Stimulated activated CD4-positive, alpha-beta T cell treated with anti-CD3 and anti-CD28 coated beads, Interleukin-12 subunit alpha, Interleukin-12 subunit beta, amount 100 ng/mL, for 4 hours (primary cell): Measurements from ENCODE around the gene RASL12.

ENCODE experiments used
- DNase-seq: peaks from one replicate; pipeline ENCODE4 v3.0.0-alpha.2; 2020

The RASL12 gene

DNA sequence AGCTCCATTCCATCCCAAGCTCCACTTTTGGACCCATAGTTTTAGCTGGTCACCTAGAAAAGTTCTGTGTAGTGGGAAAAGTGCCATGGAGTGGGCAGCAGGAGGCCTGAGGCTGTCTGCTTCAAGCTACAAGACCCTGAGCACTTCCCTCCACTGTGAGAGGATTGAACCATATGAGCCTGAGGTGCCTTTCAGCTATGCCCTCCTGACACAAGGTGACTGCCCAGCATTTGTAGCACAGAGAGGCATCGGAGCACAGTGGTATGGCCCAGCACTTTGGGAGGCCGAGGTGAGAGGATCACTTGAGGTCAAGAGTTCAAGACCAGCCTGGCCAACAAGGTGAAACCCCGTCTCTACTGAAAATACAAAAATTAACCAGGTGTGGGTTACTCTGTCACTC lies 4.8 kb upstream of the RASL12 start:
- DNase-seq, result no peak

DNA sequence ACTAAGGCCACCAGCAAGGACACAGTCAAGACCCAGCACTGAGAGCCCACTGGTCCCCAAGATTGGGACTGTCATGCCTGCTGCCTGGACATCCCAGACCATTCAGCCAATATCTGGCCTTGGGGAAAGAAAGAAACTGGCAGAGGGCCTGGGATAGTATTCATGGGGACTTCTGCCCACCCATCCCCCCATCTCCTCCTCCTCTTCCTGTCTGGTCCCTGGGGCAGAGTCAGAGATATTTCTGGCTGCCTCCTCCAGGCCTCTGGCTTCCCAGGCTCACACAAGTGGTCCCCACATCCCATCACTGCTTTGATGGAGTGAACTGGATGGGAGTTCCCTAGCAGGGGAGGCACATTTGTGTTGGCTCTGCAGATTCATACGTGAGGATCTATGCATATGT lies 4.2 kb upstream of the RASL12 start:
- no peak for DNase-seq

DNA sequence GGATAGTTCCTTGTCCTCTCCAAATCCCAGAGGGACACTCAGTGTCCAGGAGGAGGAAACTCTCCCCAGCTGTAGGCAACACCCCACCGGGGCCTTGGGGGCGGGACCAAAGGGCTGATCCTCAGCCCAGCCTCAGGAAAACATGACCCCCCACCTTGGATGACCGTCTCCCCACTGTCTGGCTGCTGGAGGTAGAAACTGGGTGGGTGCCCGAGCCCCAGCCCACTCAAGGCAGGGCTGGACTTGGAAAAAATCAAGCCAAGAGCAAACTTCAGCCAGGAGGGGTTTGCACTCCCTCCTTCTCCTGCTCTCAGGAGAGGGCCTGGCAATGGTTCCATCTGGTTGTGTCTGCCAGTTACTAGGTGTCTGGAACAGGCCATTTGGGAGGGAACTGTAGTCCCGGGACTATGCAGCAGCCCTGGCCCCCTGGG lies 3.6 kb upstream of the RASL12 start:
- no peak for DNase-seq

DNA sequence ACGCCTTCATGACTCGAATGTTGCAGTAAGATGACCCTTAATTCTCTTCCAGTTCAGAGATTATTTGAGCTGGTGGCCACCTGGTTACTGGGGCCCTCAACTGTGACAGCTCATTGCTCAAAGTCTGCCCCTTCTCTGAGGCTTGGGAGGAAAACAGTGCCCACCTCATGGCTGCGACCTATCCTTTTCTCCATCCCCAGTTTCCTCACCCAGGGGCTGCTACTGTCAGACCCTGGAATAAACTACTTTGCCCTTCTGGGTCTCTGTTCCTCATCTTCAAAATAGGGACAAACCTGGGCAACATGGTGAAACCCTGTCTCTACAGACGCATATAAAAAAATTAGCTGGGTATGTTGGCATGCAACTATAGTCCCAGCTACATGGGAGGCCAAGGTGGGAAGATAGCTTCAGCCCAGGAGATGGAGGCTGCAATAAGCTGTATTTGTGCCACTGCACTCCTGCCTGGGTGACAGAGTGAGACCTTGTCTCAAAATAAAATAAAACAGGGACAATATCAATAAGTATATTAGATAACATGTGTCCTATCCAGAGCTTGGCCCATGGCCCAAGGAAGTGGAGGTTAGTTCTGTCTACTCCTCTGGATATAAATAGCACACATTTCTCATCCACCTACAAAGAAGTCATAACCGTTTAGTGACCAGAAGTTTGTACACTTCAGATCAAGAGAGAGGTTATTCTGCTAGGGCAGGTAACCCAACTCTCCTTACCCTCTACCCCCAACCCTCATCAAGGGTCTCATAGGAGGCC lies 2.2 kb upstream of the RASL12 start:
- no peak for DNase-seq

DNA sequence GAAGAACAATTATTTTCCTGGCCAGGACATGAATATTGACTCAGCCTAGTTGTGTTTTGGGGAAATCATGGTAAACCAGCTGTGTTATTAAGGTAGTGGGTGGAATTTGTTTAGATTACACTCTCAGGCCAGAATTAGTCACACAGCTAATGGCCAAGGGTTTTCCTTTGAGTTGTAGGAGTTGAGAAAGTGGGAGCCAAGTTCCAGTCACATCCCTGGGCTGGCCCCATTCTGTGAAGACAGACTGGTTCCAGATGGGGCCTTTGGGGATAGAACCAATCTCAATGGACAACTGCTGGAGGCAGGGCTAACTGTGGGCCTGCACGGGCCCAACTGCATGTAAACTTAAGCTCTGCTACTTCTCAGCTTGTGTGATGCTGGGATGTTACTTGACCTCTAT lies 1.4 kb upstream of the RASL12 start:
- DNase-seq, result no peak

DNA sequence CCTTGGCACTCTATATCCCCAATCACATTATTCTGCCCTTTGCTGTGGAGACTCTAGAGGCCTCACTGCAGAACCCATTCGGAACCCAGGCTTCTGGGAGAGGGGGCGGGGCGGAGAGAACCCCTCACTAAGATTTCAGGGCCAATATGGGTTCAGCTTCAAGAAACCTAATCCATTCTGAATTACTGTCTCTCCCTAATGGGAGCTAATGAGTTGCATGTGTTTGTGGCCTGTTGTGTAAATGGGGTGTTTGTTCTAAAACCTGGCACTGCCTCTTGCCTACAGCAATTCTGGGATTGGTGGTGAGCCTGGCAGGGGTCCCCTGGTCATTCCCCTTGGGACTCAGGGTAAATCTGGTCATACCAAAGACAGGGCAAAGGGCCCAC lies 605 bp upstream of the RASL12 start:
- no peak for DNase-seq

DNA sequence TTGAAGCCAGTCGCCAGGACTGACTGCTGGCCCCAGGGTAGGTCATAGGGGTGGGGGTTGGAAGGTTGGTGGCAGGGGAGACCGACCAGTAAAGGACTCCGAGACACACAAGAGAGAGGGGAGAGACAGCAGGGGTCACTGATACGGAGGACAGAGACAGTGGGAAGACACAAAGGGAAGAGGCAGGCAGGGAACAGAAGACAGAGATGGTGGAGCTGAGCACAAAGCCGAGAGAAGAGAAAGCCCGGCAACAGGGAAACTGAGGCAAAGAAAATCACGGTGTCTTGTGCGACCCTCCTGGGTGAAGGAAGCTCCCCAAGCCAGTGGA lies 510 bp downstream of the RASL12 start:
- no peak for DNase-seq

DNA sequence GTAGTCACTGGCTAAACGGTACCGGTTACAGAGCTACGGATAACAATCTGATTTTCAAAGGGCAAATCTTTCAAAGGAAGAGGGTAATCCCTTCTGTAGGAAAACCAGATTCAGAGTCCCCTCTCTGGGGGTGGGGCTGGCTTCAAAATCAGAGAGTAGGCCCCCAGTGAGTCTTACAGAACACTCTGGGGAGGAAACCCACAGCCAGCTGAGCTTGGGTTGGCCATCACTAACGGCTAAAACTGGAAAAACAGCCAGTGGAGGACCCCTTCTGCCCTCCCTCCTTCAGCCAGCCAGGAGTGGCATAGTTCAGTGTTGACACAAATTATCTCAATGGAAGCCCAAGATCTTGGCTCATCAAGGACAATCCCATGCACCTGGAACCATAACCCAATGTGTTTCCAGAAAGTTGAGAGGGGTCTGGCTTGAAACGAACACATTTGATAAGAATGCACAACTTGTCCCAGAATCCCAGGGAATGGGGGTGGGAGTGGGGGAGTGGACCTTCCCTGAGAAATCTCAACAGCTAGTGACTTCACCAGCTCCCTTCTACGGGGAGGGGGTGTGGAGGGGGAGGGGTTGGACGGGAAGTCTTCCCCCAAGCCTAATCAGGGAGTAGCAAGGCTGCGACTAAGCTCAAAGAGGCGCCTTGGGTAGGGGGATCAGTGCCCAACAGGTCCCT lies 1.0 kb downstream of the RASL12 start:
- DNase-seq, result no peak

DNA sequence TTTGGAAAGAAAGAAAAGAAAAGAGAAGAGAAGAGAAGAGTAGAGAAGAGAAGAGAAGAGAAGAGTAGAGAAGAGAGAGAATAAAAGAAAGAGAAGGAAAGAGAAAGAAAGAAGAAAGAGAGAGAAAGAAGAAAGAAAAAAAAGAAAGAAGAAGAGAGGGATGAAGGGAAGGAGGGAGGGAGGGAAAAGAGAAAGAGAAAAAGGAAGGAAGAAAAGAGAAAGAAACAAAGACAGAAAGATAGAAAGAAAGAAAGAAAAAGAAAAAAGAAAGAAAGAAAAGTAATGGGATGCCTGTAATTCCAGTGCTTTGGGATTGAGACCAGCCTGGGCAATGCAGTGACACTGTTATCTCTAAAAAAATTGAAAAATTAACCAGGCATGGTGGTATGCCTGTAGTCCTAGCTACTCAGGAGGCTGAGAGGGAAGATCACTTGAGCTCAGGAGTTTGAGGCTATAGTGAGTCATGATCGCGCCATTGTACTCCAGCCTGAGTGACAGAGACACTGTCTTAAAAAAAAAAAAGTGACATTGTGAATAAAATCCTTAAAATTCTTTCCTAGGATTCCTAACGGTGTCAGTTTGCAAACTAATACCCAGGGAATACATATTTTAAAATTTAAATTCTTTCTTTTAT lies 1.7 kb downstream of the RASL12 start:
- DNase-seq, result no peak

DNA sequence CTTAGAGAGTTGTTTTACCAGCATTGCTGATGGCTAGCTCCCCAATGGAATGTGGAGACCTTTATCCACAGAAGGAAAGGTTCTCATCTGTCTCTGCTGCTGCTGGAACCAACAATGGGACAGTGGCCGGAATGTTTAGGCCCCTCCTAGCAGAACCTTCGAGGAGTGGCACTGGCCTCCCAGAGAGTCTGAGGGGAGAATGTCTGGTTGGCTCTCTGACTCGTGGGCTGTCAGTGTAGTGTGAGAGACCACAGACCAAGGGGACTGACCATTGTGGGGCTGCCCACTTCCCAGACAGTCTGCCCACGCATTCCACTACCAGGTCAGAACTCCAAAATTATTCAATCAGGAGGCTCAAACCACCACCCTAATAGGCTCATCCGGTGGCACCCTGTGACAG lies 5.1 kb downstream of the RASL12 start:
- no peak for DNase-seq

DNA sequence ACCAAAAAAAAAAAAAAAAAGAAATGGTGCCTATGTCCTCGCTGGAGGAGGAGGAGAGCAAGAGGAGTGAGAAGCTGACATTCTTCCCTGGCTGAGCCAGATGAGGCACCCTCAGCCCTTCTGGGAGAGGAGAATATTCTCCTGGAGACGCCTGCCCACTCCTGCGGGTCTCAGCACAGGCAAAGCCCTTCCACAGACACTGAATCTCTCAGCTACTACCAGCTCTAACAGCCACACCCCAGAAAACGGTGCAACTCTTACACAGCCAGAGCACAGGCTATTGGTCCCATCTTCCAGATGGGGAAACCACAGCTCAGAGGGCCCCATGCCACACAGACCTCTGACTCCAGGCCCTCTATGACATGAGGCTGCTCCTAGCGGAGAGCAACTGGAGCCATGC lies 5.7 kb downstream of the RASL12 start:
- no peak for DNase-seq

DNA sequence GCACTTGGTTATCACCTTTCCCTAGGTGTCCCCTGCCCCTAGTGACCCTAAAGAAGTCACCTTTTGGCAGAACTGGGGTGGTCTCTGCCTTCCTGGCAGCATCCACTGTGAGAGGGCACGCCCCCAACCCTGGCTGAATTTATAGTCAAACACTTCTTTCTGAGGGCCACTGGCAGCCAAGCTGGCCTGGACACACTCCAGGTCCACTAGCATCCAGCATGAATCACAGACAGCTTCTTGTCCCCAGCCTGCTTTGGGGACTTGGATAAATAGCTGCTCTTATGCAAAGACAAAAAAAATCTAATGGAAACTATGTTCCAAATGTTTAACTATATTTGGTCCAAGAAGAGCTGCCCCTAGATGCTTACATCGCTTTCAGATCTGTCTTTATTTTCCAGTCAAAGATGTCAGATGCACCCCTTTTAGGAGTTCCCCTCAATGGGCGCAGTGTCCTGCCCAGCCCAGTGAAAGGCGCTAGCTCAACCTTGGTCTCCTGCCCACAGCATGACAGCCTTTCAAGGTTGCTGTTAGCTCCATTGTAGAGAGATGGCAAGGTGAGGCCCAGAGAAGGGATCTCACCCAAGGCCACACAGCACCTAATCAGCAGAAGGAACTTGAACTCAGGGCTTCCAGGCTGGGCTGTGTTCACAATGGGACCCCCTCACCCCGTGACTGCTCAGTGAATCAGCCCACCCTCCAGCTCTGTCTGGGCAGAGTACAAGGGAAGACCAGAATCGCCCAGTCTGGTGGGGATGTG lies 7.0 kb downstream of the RASL12 start:
- DNase-seq, result no peak

DNA sequence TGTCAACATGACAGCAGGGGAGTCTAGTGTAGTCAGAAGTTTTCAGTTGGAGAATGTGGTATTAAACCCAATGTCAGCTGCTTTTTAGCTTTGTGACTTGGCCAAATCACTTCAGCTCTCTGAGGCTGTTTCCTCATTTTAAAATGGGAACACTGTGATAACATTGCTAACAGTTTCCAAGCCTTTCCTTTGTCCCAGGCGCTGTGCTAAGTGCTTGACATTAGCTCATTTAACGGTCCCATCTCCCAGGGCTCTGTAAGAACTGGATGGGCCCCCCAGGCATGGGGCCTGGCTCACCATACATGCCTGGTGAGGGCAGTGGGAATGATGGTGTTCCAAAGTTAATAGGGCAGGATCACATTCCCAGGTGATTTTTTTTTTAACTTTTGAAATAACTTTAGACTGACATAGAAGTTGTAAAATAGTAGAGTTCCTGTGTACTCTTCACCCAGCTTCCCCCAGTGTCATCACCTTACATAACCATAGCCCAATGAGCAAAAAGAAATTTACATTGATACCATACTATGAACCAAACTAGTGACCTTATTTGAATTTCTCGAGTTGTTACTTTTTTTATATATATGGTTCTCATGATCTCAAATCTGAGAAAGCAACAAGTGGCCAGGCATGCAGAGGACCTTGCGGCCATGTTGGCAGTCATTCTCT lies 7.7 kb downstream of the RASL12 start:
- no peak for DNase-seq

DNA sequence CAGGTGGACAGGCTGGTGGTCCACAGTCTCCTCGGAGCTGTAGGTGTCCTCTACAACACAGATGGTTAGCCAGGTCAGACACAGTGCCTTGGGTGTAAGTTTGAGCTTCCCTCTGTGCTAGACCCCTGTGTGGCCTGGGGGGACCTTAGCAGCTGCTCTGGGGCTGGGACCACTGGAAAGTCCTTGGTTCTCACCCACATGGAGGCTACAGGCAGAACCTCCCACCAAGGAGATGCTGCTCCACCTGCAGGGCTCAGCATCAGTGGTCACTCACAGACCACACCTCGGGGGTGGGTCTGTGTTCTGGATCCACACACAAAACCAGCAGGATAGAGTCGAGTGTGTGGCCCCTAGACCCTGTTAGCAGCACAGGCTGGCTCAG lies 8.4 kb downstream of the RASL12 start:
- no peak for DNase-seq

DNA sequence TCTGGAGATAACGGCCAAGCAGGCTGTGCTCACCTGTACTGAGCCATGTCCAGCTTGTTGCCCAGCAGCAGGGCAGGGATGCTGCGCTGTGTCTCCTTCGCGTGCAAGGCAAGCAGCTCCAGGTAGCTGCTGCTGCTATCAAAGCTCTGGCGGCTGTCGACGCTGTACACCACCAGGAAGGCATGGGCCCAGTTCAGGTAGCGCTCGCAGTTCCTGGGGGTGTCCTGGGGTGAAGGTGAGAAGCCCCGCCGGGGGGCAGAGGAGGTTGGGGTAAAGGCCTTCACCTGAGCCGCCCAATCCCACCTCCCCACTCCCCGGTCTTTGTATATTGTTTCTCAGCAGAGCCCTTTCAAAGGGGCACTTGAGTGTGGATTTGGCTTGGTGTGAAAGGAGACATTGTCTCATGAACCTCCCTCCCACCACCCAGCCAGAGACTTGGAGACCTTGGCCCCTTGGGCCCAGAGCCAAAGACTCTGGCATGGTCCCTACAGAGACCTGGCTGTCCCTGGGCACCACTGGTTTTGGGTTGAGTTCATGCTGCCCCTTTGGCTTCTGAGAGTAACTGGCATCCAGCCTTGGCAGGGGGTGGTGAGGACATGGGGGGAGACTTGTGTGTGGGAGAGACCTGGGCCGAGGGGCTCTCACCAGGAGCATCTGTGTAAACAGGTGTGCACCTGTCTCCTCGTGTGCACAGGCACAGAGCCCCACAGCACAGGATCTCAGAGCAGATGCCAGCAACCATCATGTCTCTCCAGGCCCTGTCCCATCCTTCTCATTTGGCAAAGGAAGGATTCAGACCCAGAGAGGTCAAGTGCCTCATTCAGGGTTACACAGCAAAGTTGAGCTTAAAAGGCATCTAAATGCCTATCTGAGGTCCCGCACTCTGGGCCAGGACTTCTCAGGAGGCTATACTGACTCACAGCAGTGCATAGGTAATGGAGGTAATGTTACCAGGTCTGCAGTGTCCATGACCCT lies 9.1 kb downstream of the RASL12 start:
- DNase-seq, result no peak

DNA sequence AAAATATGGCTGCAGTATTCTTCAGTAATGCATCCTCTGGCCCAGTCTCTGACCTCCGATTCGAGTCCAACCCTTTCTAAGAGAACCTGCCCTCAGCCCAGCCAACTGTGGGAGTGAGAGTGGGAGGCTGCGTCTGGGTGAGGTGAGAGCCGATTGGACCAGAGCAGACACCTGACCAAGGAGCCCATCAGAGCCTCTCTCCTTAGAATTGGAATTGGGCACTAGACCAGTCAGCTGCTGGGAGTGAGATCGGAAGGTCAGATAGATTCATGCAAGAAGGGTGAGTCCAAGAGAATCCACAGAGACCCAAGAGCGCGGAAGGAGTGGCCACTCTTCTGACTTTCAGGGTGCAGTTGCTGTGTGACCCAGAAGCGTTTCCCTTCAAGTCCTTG lies 10.2 kb downstream of the RASL12 start:
- DNase-seq, result no peak

DNA sequence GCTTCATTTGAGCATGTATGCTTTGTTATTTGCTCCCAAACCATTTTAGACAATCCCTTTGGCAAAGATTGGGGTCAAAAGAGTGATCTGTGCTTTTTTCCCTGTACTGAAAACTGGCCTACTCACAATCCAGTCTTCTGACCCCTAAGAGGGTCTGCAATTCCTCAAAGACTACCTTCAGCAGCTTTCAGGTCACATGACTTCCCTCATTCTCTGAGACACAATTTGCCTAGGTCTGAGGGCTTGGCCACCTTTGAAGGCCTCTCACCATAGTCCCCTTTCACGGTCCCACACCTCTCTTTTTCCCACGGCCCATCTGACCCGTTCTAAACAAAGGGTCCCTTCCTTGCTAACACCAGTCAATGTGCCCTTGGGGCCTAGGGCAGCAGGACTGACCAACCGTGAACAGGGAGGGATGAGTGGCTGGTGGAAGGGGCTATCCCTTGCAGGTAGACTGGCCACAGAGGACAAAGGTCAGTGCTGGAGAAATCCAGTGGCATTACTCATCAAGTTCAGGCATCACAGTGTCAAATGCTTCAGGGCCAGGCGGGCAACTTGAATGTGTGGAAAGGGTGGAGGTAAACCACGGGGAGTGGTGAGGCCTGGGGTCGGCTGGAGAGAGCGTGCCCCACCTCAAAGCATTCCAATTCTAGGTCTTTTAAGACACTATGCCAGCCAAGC lies 10.8 kb downstream of the RASL12 start:
- no peak for DNase-seq

DNA sequence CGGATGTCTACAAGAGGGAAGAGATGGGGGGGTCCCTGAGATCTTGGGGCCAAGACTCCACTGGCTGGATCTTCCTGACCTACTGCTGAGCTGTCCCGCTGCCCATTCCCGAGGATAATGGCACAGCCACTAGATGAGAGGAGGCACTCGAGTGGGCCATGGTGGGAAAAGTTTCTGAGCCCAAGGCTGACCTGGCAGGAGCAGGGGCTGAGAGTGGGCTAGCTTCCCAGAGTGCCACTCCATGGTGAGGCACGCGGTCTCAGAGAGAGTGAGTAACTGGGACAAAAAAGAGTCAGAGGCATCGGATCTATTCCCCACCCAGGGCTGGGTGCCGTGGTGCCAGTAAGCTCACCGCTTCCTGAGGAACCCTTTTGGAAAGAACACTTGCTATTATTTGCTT lies 11.7 kb downstream of the RASL12 start:
- DNase-seq, result no peak

DNA sequence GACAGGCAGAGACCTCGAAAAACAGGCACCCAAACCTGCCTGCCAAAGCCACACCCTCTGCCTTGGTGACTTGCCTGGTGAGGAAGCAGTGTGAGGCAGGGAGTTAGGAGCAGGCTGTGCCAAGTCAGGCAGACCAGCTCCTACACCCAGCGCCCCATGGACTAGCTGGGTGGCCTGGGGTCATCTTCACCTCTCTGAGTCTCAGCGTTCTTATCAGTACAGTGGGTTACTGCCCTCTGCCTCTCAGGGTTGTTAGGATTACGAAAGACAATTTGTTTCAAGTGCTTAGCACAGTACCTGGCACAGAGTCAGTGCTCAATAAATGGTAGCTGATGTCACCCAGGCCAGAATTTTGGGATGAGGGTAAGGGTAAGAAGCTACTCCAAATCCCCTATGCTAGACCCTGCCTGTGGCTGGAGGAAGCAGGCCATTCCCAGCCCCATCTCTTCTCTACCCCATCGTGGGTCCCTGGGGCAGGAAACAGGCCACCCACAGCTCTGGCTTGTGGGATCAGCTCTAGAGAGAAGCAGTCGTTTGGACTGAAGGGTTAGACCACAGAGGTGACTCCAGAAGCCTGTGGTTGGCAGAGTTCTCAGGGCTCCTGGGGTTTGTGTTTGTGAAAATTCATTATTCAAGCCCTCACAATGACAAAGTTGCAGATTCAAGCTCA lies 12.5 kb downstream of the RASL12 start:
- no peak for DNase-seq

DNA sequence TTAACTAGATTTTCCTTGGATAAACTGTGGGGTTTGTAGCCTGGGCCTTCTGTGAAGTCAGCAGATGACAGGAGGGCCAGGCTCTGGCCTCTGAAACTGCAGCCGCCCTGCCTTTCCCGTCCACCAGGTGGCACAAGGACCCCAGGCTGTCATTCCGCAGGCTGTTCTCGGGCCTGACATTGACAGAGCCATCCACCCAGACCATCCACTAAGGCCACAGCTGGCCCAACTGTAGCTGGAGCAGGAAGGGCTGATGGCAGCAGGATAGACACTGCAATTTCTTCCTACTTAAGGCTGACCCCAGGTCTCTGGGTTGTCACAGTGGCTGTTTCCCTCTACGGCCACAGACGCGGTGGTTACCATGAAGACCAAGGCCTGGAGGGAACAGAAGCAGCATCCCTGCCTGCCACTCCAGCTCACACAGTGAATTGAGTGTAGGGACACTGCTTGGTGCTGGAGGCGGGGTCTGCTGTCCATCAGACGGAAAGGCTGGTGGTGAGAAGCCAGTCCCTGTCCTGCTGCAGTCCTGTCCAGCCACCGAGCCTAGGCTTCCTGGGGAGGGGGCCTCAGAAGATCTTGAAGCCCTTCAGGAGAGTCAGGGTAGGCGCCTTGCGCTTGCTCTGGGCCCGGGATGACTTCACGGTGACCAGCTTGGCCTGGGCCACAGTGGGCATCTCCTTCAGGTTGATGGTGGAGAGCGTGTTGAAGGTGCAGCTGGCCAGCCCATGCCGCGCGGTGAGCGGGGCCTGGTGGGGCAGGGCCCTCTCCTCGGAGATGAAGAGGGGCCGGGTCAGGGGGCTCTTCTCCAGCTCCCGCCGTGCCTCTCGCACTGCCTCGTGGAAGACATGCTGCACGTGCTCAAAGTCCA lies 13.2 kb downstream of the RASL12 start:
- DNase-seq, result peak; percentile 46
